KBM-7 (cell line): Measurements from ENCODE around the gene RGS12.

Experiments
- DNase-seq: peaks from one replicate; pipeline ENCODE4 v3.0.0-alpha.2; 2015
- in situ Hi-C: fragments of 300-500 bp; cut with MboI; formaldehyde crosslinking; loops from 2 replicates; pipeline ENCODE4 v1.14.3; 2020; ENCODE audit warnings: low sequenced_read_pairs, low pct_unique_long_range_greater_than_20kb, mixed read lengths

Gene RGS12

GRCh38 chr4:3338976-3339531 lies 46.2 kb downstream of the RGS12 start:
- DNase-seq, result no peak
- in situ Hi-C loops, result no loop called here

- in situ Hi-C loops, result no loop called here
- no peak for DNase-seq
These were observed 46.8 kb downstream of the RGS12 start for GRCh38 chr4:3339577-3339976.

- no peak for DNase-seq
- in situ Hi-C loops, result loop anchor here (10.0 kb wide), 1 partner anchor 95 kb away; no protein-coding TSS in a partner anchor
These were observed 47.3 kb downstream of the RGS12 start for GRCh38 chr4:3340038-3340699.

- in situ Hi-C loops, result loop anchor here (10.0 kb wide), 1 partner anchor 94 kb away; no protein-coding TSS in a partner anchor
- no peak for DNase-seq
These were observed 47.9 kb downstream of the RGS12 start for GRCh38 chr4:3340700-3341083.

- no peak for DNase-seq
- in situ Hi-C loops, result loop anchor here (10.0 kb wide), 1 partner anchor 93 kb away; no protein-coding TSS in a partner anchor
These were observed 48.9 kb downstream of the RGS12 start for GRCh38 chr4:3341760-3342159.

- no peak for DNase-seq
These were observed 49.5 kb downstream of the RGS12 start for GRCh38 chr4:3342182-3342854.

More at GRCh38 chr4:3342182-3342854, 49.5 kb downstream of the RGS12 start:
- in situ Hi-C loops, result loop anchor here (10.0 kb wide), 1 partner anchor 92 kb away; no protein-coding TSS in a partner anchor
